Measurements from ENCODE around the gene CTNNA2. TPM values are rescaled to one million over a fixed set of nuclear protein-coding genes. Genes with fewer than 3 reads are reported as not detected.

The CTNNA2 gene
- total and polyA plus RNA-seq, 2 of the 8 experiments (the other 6 are each of a cell fraction or from before 2014, with no cell fraction given), result 3.9 to 9.0 TPM

DNA sequence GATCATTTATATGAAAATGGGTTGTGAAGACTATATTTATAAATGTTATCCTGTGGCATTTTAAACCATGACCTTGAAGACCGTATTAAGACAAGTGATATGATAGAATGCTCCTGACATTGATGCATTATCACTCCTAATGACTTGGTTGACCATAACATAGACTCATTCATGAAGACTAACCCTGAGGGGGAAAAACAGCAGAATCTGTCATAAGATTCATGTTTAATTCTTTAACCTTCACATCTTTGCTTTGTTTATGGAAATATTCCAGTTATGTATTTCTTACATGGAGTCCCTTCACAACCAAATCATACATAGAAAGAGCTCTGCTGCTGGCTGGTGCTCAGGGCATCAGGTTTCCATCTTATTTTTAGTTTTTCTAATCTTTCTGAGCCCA, 78.4 kb downstream of the CTNNA2 start (continued):
- TF ChIP-seq, protein P1, sequence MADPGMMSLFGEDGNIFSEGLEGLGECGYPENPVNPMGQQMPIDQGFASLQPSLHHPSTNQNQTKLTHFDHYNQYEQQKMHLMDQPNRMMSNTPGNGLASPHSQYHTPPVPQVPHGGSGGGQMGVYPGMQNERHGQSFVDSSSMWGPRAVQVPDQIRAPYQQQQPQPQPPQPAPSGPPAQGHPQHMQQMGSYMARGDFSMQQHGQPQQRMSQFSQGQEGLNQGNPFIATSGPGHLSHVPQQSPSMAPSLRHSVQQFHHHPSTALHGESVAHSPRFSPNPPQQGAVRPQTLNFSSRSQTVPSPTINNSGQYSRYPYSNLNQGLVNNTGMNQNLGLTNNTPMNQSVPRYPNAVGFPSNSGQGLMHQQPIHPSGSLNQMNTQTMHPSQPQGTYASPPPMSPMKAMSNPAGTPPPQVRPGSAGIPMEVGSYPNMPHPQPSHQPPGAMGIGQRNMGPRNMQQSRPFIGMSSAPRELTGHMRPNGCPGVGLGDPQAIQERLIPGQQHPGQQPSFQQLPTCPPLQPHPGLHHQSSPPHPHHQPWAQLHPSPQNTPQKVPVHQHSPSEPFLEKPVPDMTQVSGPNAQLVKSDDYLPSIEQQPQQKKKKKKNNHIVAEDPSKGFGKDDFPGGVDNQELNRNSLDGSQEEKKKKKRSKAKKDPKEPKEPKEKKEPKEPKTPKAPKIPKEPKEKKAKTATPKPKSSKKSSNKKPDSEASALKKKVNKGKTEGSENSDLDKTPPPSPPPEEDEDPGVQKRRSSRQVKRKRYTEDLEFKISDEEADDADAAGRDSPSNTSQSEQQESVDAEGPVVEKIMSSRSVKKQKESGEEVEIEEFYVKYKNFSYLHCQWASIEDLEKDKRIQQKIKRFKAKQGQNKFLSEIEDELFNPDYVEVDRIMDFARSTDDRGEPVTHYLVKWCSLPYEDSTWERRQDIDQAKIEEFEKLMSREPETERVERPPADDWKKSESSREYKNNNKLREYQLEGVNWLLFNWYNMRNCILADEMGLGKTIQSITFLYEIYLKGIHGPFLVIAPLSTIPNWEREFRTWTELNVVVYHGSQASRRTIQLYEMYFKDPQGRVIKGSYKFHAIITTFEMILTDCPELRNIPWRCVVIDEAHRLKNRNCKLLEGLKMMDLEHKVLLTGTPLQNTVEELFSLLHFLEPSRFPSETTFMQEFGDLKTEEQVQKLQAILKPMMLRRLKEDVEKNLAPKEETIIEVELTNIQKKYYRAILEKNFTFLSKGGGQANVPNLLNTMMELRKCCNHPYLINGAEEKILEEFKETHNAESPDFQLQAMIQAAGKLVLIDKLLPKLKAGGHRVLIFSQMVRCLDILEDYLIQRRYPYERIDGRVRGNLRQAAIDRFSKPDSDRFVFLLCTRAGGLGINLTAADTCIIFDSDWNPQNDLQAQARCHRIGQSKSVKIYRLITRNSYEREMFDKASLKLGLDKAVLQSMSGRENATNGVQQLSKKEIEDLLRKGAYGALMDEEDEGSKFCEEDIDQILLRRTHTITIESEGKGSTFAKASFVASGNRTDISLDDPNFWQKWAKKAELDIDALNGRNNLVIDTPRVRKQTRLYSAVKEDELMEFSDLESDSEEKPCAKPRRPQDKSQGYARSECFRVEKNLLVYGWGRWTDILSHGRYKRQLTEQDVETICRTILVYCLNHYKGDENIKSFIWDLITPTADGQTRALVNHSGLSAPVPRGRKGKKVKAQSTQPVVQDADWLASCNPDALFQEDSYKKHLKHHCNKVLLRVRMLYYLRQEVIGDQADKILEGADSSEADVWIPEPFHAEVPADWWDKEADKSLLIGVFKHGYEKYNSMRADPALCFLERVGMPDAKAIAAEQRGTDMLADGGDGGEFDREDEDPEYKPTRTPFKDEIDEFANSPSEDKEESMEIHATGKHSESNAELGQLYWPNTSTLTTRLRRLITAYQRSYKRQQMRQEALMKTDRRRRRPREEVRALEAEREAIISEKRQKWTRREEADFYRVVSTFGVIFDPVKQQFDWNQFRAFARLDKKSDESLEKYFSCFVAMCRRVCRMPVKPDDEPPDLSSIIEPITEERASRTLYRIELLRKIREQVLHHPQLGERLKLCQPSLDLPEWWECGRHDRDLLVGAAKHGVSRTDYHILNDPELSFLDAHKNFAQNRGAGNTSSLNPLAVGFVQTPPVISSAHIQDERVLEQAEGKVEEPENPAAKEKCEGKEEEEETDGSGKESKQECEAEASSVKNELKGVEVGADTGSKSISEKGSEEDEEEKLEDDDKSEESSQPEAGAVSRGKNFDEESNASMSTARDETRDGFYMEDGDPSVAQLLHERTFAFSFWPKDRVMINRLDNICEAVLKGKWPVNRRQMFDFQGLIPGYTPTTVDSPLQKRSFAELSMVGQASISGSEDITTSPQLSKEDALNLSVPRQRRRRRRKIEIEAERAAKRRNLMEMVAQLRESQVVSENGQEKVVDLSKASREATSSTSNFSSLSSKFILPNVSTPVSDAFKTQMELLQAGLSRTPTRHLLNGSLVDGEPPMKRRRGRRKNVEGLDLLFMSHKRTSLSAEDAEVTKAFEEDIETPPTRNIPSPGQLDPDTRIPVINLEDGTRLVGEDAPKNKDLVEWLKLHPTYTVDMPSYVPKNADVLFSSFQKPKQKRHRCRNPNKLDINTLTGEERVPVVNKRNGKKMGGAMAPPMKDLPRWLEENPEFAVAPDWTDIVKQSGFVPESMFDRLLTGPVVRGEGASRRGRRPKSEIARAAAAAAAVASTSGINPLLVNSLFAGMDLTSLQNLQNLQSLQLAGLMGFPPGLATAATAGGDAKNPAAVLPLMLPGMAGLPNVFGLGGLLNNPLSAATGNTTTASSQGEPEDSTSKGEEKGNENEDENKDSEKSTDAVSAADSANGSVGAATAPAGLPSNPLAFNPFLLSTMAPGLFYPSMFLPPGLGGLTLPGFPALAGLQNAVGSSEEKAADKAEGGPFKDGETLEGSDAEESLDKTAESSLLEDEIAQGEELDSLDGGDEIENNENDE (IDR thresholded peaks at IDR 0.05; ENCODE audit: insufficient replicate concordance, low read length), result no peak
- TF ChIP-seq POLR2A (IDR thresholded peaks at IDR 0.05; ENCODE audit: control extremely low read depth in 1 of 2, low read depth in 2 of 2, low read length in 2 of 2), result no peak
- no peak for TF ChIP-seq KDM5A (IDR thresholded peaks at IDR 0.05; ENCODE audit: low read length)
- no peak for TF ChIP-seq CBX8 (IDR thresholded peaks at IDR 0.05; ENCODE audit: borderline replicate concordance, low read depth, low read length)
- TF ChIP-seq EZH2 (IDR thresholded peaks at IDR 0.05; ENCODE audit: low read depth, low read length, severe bottlenecking), result no peak
- TF ChIP-seq BCL11A (IDR thresholded peaks at IDR 0.05; ENCODE audit: low read depth in 2 of 2, low read length in 2 of 2), result no peak
- TF ChIP-seq, protein P2, sequence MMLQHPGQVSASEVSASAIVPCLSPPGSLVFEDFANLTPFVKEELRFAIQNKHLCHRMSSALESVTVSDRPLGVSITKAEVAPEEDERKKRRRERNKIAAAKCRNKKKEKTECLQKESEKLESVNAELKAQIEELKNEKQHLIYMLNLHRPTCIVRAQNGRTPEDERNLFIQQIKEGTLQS (IDR thresholded peaks at IDR 0.05; ENCODE audit: insufficient read depth, low read depth, low read length), result no peak
- no peak for TF ChIP-seq CREB1 (IDR thresholded peaks at IDR 0.05)
- TF ChIP-seq CHD2 (IDR thresholded peaks at IDR 0.05; ENCODE audit: low read length), result no peak

Data from H1 (cell line).